DND-41 (cell line): ENCODE results near the gene PTOV1.

Experiments used
- ATAC-seq: fragments of 200-7000 bp; cut with Tn5 transposase; 3 replicates; pipeline ENCODE4 v1.9.1; 2021; ENCODE audit warnings: low read depth; ENCODE audit not compliant: insufficient read depth
- DNase-seq: peaks from one replicate; pipeline ENCODE4 v3.0.0-alpha.2; 2020
- H2AFZ ChIP-seq: 2 replicates; pipeline ENCODE4 v1.6.0; 2012; ENCODE audit warnings: low read depth, low read length
- H3K27ac ChIP-seq: 2 replicates; pipeline ENCODE4 v1.5.1; 2012; ENCODE audit warnings: low read length, inconsistent platforms
- H3K27me3 ChIP-seq: fragments of 200-600 bp; sonication (generic); 2 replicates; pipeline ENCODE4 v1.6.0; 2012; ENCODE audit warnings: low read length, mild to moderate bottlenecking, inconsistent platforms; ENCODE audit not compliant: insufficient read depth, poor library complexity
- H3K36me3 ChIP-seq: 2 replicates; pipeline ENCODE4 v1.5.1; 2012; ENCODE audit warnings: low read length, inconsistent platforms; ENCODE audit not compliant: insufficient read depth
- H3K4me1 ChIP-seq: 2 replicates; pipeline ENCODE4 v1.5.1; 2012; ENCODE audit warnings: mild to moderate bottlenecking, low read length; ENCODE audit not compliant: insufficient read depth
- H3K4me2 ChIP-seq: 2 replicates; pipeline ENCODE4 v1.6.0; 2012; ENCODE audit warnings: mild to moderate bottlenecking, moderate library complexity, low read length, inconsistent platforms; ENCODE audit not compliant: insufficient read depth
- H3K4me3 ChIP-seq, 2 experiments: fragments of 200-600 bp in 1 of 2; shearing (Covaris generic) in 1 of 2; 2 replicates each; pipeline ENCODE4 v1.5.1; 2012 to 2016; ENCODE audit warnings: inconsistent platforms in 2 of 2, low read length in 2 of 2, mild to moderate bottlenecking in 2 of 2, low read depth in 1 of 2, moderate library complexity in 1 of 2
- H3K79me2 ChIP-seq: 2 replicates; pipeline ENCODE4 v1.6.0; 2012; ENCODE audit warnings: low read length, inconsistent platforms; ENCODE audit not compliant: insufficient read depth
- H3K9ac ChIP-seq: 2 replicates; pipeline ENCODE4 v1.6.0; 2012; ENCODE audit warnings: low read depth, mild to moderate bottlenecking, inconsistent platforms, low read length, moderate library complexity
- H3K9me3 ChIP-seq: 2 replicates; pipeline ENCODE4 v1.5.1; 2012; ENCODE audit warnings: low read length, moderate library complexity, mild to moderate bottlenecking, inconsistent platforms; ENCODE audit not compliant: insufficient read depth, severe bottlenecking
- H4K20me1 ChIP-seq: 2 replicates; pipeline ENCODE4 v1.6.0; 2012; ENCODE audit warnings: low read length; ENCODE audit not compliant: insufficient read depth
- EZH2 ChIP-seq: IDR thresholded peaks from 3 replicates; pipeline ENCODE4 v1.6.1; 2012; ENCODE audit warnings: borderline replicate concordance, low read depth, mild to moderate bottlenecking, moderate library complexity, low read length, inconsistent platforms; ENCODE audit not compliant: severe bottlenecking
- TF ChIP-seq, protein P1 (sequence below): IDR thresholded peaks from 2 replicates; pipeline ENCODE4 v1.5.1; 2012; ENCODE audit warnings: borderline replicate concordance, low read length, moderate library complexity, mild to moderate bottlenecking; ENCODE audit not compliant: poor library complexity, severe bottlenecking; ENCODE audit errors: extremely low read depth

PTOV1 gene

DNA sequence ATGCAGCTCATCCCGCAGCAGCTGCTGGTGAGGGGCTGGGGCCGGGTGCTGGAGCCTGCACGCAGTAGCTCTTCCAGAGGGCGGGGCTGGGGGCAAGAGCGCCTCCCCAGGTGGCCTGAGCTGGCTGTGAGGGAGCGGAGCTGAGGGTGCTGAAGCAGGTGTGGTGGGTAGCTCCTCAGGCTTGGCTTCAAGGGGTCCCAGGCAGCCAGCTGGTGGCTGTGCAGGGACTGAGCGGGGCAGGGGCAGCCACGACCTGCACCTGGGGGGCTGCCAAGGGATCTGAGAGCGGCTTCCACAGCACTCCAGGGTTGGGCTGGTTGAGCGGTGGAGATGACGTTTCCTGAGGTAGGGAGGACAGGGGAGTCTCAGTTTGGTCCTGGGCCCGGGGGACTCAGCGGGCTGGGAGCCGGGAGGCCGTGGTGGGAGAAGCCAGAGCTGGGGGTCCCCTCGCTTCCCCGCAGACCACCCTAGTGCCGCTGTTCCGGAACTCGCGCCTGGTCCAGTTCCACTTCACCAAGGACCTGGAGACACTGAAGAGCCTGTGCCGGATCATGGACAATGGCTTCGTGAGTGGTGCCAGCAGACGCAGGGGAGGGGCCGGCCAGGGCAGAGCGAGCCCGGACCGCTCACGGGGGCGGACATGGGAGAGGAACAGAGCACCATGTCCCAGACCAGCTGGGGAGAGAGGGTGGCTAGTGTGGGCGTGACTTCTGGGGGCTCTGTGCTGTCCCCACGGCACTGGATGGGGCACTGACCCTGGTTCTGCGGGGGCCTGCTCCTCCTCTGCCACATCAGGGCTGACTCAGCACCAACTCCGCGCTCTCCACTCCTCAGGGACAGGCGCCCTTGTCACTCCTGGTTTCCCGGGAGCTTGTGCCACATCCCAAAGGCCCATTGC lies 7.4 kb downstream of the PTOV1 start:
- H3K27ac ChIP-seq, result no peak overlapping the region
- ATAC-seq (peak; percentile 8; the same call in 1 of the 3 replicates), DNase-seq (no peak)
- no peaks in the 10 kb centered on the region for H3K27me3 ChIP-seq
- H2AFZ ChIP-seq, result no peak overlapping the region
- no peak overlapping the region for H3K4me3 ChIP-seq
- H3K79me2 ChIP-seq, result peaks cover 43% of the 10 kb centered on the region
- no peak overlapping the region for H3K4me2 ChIP-seq
- no peaks in the 10 kb centered on the region for H3K9me3 ChIP-seq
- H3K4me1 ChIP-seq, result peaks cover 12% of the 10 kb centered on the region
- peaks cover 88% of the 10 kb centered on the region for H3K36me3 ChIP-seq
- H3K9ac ChIP-seq, result no peak overlapping the region
- H4K20me1 ChIP-seq, result peaks cover 85% of the 10 kb centered on the region
- TF ChIP-seq EZH2, result no peak
- TF ChIP-seq, protein P1, sequence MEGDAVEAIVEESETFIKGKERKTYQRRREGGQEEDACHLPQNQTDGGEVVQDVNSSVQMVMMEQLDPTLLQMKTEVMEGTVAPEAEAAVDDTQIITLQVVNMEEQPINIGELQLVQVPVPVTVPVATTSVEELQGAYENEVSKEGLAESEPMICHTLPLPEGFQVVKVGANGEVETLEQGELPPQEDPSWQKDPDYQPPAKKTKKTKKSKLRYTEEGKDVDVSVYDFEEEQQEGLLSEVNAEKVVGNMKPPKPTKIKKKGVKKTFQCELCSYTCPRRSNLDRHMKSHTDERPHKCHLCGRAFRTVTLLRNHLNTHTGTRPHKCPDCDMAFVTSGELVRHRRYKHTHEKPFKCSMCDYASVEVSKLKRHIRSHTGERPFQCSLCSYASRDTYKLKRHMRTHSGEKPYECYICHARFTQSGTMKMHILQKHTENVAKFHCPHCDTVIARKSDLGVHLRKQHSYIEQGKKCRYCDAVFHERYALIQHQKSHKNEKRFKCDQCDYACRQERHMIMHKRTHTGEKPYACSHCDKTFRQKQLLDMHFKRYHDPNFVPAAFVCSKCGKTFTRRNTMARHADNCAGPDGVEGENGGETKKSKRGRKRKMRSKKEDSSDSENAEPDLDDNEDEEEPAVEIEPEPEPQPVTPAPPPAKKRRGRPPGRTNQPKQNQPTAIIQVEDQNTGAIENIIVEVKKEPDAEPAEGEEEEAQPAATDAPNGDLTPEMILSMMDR, result no peak

DNA sequence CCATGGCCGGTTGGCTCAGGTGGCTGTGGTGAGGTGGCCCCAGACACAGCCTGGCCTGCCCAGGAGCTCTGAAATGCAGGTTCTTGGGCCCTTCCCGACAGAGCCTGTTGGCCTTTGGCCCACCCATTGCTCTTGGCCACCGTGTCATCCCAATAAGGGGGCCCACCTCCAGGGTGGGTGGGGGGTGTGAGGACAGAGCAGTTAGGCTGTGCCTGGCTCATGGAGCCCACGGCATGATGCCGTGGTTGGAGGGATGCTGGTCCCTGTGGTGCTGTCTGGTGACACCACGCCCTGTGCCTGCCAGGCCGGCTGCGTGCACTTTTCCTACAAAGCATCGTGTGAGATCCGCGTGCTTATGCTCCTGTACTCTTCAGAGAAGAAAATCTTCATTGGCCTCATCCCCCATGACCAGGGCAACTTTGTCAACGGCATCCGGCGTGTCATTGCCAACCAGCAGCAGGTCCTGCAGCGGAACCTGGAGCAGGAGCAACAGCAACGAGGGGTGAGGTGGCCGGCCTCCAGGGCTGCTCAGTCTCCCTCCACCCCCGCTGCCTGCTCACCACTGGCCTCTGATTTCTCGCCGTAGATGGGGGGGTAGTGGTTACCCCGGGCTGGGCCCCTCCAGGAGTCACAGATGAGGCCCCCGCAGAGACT lies 8.8 kb downstream of the PTOV1 start:
- no peak overlapping the region for H3K4me2 ChIP-seq
- peaks cover 43% of the 10 kb centered on the region for H3K79me2 ChIP-seq
- H4K20me1 ChIP-seq, result peaks cover 86% of the 10 kb centered on the region
- H3K27me3 ChIP-seq, result no peaks in the 10 kb centered on the region
- no peak overlapping the region for H3K9ac ChIP-seq
- no peak overlapping the region for H3K27ac ChIP-seq
- no peak for ATAC-seq
- H3K36me3 ChIP-seq, result peaks cover 89% of the 10 kb centered on the region
- no peak overlapping the region for H2AFZ ChIP-seq
- DNase-seq, result no peak
- H3K4me1 ChIP-seq, result peaks cover 12% of the 10 kb centered on the region; the same call in 1 of the 2 replicates
- no peak overlapping the region for H3K4me3 ChIP-seq
- TF ChIP-seq EZH2, result no peak
- TF ChIP-seq, protein P1, result no peak
- no peaks in the 10 kb centered on the region for H3K9me3 ChIP-seq

DNA sequence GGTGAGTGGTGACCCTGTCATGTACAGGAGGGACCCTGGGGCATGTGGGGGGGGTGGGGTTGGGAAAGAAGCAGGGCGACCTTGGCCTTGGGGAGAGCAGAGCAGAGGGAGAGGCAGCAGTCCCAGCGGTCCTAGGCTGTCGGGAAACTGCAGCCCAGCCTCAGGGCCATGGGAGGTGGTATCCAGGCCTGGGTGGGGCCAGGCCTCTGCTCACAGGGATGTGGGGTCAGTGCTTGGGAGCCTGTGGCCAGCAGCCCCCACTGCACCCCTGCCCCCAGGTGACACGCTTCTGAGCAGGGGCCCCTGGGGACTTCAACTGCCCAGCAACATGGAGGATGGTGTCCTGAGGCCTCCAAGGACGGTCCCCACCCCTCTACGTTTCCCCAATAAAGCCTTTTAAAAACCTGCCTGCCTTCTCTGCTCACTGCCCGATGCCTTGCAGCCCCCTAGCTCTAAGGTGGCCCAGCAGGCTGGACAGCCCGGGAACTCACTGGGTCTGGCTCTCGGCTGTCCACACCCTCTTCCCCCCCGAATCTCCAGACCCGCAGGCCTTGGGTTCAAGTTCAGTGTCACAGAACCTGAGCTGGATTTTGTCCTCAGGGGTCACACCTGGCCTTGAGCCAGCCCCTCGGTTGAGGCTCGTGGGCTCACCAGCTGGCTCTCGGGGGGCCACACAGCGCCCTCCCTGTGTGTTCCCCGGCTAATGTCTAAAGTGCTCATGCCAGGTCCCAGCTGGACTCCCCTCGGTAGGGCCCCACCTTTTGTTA lies 9.6 kb downstream of the PTOV1 start:
- H3K27ac ChIP-seq, result no peak overlapping the region
- TF ChIP-seq, protein P1, result no peak
- TF ChIP-seq EZH2, result no peak
- no peaks in the 10 kb centered on the region for H3K9me3 ChIP-seq
- peaks cover 43% of the 10 kb centered on the region for H3K79me2 ChIP-seq
- H3K4me1 ChIP-seq, result peaks cover 19% of the 10 kb centered on the region
- H3K4me3 ChIP-seq, result no peak overlapping the region
- H4K20me1 ChIP-seq, result peaks cover 83% of the 10 kb centered on the region
- H3K9ac ChIP-seq, result no peak overlapping the region
- peaks cover 87% of the 10 kb centered on the region for H3K36me3 ChIP-seq
- ATAC-seq (no peak), DNase-seq (no peak)
- H2AFZ ChIP-seq, result no peak overlapping the region
- H3K4me2 ChIP-seq, result no peak overlapping the region
- no peaks in the 10 kb centered on the region for H3K27me3 ChIP-seq
